HuH-7 (cell line): ENCODE data around the gene CHEK2.
"Not testable (repeated sequence)": the region's sequence is repeated elsewhere in the genome, so short reads cannot be mapped to it uniquely, and the experiment has no call there.

Experiments
- DNase-seq: peaks from one replicate; pipeline ENCODE4 v3.0.0; 2011; ENCODE audit warnings: low spot score

CHEK2 gene

DNA sequence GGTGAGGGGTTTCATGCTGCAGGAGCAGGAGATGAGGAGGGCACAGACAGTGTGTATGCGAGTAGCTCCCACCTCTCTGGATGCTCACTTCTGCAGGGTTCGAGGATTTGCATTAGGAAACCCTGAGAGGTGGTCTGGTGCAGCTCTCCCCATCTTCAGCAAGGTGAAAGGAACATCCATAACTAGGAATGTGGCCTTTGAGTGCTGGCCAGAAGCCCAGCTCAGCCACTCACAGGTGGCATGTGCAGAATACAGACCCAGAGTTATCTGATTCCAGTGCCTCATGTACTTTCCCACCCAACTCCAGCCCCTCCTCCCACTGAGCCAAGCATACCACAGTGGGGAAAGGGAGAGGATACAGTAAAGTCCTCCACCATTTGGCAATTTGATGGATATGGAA, 51.8 kb downstream of the CHEK2 start:
- not testable (repeated sequence) for DNase-seq

DNA sequence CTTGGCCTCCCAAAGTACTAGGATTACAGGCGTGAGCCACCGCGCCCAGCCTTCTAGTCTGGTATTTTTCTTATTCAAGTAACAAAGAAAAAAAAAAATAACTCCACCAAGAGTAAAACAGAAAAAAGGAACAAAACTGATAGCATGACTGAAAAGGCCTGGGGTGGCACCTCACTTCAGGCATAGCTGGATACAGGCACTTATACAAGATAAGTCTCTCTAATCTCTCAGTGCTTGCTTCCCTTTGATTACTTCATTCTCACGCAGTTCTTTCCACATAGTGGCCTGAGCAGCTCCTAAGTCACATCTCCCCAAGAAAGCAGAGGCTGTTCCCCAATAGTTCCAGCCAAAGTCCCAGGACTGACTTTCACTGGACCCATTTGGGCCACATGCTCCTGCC, 58.7 kb downstream of the CHEK2 start:
- not testable (repeated sequence) for DNase-seq

DNA sequence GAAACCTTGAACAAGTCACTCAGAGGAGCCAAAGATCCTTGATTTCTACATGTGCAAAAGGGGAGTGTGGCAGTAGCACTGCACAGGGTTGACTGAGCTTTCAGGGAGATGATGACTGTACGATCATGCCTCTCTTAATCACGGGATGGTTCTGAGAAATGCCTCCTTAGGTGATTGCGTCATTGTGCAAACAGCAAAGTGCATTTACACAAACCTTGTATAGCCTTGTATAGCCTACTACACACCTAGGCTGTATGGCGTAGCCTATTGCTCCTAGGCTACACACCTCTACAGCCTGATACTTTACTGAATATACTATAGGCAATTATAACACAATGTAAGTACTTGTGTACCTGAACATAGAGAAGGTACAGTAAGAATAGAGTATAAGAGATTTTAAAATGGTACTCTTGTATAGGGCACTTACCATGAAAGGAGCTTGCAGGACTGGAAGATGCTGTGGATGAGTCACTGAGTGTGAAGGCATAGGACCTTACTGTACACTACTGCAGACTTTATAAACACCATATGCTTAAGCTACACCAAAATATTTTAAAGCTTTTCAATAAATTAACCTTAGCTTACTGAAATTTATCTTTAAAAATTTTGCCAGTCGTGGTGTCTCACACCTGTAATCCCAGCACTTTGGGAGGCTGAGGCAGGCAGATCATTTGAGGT, 60.7 kb downstream of the CHEK2 start:
- not testable (repeated sequence) for DNase-seq

DNA sequence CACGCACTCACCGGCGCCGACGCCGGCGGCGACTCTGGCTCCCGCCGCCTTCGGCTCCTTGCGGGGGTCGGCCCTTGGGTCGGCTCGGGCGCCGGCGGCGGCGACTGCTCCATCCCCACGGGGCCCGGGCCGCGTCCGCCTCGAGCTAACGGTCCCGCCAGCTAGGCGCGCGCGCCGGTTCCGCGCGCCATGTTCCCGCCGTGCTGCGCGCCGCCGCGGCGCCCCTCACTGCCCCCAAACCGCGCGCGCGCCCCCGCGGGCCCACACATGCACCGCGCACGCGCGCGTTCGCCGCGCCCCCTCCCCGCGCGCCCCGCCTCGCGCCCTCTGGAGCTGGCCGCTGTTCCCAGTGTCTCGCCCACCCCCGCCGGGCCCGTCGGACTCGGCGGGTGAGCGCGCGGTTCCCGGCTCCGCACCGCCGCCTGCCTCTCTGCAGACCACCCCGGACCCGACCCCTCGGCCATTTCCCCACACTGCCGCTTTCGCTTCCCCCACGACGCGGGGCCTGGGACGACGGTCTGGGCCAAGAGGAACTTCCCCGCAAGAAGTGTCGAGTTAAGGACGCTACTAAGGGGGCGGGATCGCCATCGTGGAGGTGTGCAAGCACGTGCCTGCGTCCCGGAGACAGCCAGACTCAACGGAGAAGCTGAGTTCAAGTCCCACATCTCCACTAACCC, 61.9 kb downstream of the CHEK2 start, which contains the start of gene TTC28:
TTC28 (minus strand) TSS at position 230 of the 677 bp plus-strand sequence; CDS start at position 113, 117 bp downstream.
- DNase-seq = peak; percentile 67

DNA sequence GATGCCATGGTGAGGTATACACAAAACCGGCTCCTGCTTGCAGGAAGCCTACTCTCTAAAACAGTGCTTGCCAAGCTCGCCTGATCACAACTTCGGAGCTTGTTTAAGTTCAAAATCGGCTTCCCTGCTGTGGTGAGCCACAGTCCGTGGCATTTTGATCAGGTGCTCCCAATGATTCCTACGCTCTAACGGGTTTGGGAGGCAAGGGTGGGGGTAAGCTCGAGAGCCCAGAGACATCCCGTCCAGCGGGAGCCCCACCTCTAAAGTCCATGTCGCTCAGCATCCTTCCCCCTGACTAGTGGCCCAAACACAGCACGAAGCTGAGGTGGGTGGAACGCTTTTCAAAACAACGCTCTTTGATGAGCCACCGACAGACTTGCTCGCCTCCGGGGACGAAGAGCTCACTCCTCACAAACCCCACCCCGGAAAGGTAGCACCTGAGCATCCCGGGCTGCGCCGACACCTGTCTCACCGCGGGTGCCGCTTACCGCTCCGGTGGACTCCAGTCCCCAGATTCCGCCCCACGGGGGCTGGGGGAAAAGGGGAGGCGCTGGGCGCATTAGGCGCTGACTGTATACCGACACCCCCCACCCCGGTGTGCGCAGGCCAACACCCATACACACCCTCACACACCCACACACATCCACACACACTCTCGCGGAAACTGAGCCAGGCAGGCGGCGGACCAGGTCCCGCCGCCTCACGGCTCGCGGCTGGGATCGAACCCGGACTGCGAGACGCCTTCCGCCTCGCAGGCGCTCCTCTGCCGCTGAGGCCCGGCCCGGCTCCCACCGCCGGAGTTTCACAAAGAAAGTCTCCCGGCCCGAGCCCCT, 62.6 kb downstream of the CHEK2 start:
- not testable (repeated sequence) for DNase-seq

DNA sequence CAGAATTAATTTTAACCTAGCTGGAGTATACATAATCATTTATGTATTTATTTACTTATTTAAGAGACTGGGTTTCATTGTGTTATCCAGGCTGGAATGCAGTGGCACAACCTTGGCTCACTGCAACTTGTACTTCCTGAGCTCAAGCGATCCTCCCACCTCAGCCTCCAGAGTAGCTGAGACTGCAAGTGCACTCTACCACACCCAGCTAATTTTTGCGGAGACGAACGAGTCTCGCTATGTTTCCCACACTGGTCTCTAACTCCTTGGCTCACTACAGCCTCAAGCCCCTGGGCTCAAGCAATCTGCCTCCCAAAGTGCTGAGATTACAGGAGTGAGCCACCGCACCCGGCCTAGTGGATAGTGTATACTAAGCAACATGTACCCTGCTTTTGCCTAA, 63.5 kb downstream of the CHEK2 start:
- not testable (repeated sequence) for DNase-seq

DNA sequence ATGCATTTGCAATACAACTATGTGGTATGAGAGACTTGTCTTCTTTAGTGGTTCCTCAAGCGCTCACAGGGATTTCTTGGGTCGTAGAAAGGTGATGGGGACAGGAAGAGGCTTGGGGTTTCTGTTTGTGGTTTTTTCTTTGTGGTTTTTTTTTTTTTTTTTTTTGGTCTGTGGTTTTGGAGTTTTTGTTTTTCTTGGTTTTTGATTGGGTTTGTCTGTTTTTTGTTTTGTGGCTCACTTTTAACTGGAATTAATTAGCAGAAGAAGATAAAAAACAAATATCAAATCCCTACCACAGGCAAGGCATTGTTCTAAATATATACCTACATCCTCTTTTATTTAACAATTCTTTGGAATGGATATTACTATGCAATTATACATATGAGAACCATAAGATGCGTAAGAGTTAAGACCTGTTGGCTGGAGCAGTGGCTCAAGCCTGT, 67.5 kb downstream of the CHEK2 start:
- DNase-seq = no peak

DNA sequence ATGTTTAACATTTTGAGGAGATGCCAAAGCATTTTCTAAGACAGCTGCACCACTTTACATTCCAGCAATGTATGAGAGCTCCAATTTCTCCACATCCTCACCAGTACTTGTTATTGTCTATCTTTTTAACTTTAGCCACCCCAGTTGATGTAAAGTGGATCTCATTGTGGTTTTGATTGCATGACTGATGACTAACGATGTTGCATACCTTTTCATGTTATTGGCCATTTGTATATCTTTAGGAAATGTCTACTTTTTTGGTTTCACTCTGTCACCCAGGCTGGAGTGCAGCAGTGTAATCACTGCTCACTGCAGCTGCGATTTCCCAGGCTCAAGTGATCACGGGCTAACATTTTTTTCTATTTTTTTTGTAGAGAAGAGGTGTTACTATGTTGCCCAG, 70.9 kb downstream of the CHEK2 start:
- DNase-seq = no peak

DNA sequence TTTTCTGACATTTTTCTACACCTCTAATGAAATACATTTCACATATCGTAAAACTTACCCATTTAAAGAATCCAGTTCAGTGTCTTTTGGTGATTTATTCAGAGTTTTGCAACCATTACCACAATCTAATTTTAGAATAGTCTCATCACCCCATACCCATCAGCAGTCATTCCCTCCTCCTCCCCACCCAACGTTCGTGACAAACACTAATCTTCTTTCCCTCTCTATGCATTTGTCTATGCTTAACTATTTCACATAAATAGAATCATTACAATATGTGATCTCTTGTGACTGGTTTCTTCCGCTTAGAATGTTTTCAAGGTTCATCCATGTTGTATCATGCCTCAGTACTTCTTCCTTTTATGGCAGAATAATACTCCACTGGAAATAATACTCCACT, 71.5 kb downstream of the CHEK2 start:
- no peak for DNase-seq

DNA sequence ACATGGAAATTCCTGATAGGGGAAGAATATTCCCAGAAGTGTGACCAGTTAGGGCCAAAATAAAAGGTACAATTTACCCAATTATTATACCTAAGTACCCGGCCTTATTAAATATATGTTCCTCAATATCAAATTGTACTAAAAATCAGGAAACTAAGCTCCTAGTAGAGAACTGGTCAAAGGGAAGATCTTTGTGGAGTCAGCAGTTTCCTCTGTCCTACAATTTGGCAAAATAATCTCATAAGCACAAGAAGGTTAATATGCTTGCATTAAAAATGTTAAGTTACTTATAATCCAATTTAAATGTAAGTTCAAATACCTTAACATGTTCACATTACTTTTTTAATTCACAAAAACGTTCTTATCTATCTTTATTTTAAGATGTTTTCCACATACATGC, 72.2 kb downstream of the CHEK2 start:
- no peak for DNase-seq

DNA sequence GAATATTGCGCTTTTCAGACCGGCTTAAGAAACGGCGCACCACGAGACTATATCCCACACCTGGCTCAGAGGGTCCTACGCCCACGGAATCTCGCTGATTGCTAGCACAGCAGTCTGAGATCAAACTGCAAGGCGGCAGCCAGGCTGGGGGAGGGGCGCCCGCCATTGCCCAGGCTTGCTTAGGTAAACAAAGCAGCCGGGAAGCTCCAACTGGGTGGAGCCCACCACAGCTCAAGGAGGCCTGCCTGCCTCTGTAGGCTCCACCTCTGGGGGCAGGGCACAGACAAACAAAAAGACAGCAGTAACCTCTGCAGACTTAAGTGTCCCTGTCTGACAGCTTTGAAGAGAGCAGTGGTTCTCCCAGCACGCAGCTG, 78.1 kb downstream of the CHEK2 start:
- DNase-seq = not testable (repeated sequence)

DNA sequence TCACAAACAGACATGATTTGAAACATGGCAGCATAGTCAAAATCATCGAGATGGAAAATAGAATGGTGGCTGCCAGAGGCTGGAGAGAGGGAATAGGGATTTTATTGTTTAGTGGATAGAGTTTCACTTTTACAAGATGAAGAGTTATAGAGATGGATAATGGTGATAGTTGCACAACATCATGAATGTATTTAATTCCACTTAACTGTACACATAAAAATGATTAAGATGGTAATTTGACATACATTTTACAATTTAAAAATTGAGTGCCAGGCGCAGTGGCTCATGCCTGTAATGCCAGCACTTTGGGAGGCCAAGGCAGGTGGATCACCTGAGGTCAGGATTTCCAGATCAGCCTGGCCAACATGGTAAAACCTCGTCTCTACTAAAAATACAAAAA, 83.2 kb downstream of the CHEK2 start:
- DNase-seq = no peak

DNA sequence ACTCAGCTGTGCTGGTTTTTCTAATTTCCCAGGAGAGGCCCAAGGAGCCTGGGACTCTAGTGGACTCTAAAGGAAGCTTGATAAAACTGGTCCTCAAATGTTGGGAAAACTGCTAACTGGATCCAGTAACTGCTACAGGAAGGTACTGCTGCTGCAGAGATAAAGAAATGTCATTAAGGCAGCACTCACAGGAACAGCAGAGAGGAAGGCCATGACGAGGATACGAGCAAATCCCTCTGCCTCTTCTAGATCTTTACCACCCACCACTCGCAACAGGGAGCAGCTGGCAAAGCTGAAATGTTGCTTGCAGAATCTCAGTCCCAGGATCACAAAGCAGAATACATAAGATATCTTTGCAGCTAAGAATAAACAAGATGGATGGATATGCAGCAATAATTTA, 85.4 kb downstream of the CHEK2 start:
- DNase-seq = no peak

DNA sequence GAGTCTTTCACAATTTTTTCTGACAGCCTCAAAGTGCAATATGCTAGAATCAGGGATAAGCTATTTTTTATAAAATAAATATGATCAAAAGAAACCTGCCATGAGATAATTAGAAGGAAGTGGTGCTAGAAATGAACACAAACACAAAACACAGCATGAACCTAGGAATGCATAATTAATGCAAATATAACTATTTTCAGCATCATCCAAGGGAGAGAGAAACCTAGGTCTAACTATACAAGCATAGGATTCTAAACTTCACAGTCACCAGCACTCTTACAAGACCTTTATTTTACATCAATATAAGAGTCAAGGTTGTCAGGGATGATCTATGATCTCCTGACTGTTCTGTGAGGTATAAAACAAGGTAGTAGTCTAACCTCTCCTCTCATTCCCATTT, 91.2 kb downstream of the CHEK2 start:
- no peak for DNase-seq

DNA sequence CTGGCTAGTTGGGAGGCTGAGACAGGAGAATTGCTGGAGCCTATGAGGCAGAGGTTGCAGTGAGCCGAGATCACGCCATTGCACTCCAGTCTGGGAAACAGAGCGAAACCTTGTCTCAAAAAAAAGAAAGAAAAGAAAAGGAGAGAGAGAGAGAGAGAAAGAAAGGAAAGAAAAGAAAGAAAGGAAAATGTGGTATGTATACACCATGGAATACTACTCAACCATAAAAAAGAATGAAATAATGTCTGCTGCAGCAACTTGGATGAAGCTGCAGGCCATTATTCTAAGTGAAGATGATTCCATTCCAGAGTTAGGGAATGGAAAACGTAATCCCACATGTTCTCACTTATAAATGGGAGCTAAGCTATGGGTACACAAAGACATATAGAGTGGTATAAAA, 92.8 kb downstream of the CHEK2 start:
- no peak for DNase-seq

DNA sequence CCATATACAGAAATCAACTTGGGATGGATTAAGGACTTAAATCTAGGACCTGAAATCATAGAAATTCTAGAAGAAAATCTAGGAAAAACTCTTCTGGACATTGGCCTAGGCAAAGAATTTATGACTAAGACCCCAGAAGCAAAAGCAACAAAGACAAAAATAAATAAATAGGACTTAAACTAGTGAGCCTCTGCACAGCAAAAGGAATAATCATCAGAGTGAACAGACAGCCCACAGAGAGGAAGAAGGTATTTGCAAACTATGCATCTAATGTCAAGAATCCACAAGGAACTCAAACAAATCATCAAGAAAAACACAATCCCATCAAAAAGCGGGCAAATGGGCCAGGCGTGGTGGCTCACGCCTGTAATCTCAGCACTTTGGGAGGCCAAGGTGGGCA, 94.4 kb downstream of the CHEK2 start:
- no peak for DNase-seq

DNA sequence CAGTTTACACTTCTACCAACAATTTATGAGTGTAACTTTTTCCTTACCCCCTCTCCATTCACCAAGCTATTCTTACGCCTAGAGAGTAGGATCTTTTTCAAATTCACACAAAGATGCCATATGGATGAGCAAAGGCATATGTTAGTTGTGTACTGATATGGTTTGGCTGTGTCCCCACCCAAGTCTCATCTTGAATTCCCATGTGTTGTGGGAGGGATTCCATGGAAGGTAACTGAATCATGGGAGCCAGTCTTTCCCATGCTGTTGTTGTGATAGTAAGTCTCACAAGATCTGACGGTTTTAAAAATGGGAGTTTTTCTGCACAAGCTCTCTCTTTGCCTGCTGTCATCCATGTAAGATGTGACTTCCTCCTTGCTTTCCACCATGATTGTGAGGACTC, 102.3 kb downstream of the CHEK2 start:
- DNase-seq = no peak
